HFFc6 (cell line): ENCODE measurements around the gene RASL10A. TPM values are rescaled to one million over a fixed set of nuclear protein-coding genes. Genes with fewer than 3 reads are reported as not detected.
A peak's percentile ranks its signal among the peaks of the same experiment; 100 is the strongest.

Experiments used
- DNase-seq: peaks from one replicate; pipeline ENCODE4 v3.0.0-alpha.2; 2018
- H3K27ac Mint-ChIP-seq: 2 replicates; pipeline ENCODE4 v1.8.0; 2020; ENCODE audit warnings: mild to moderate bottlenecking, mixed read lengths
- H3K27me3 Mint-ChIP-seq: 2 replicates; pipeline ENCODE4 v1.8.0; 2021; ENCODE audit warnings: mild to moderate bottlenecking, moderate library complexity, mixed read lengths; ENCODE audit not compliant: insufficient read depth
- H3K36me3 Mint-ChIP-seq: 2 replicates; pipeline ENCODE4 v1.8.0; 2021; ENCODE audit warnings: low read depth, mixed read lengths
- H3K4me1 Mint-ChIP-seq: 2 replicates; pipeline ENCODE4 v1.8.0; 2020; ENCODE audit warnings: low read depth, mixed read lengths
- H3K4me3 Mint-ChIP-seq: 2 replicates; pipeline ENCODE4 v1.8.0; 2020; ENCODE audit warnings: mild to moderate bottlenecking, moderate library complexity, mixed read lengths
- H3K9me3 Mint-ChIP-seq: 2 replicates; pipeline ENCODE4 v1.8.0; 2020; ENCODE audit warnings: mild to moderate bottlenecking, mixed read lengths
- total RNA-seq, 6 experiments: library from RNA; stranded (reverse); fragmentation: NEBNext Ultra II Directional; extraction: Animal tissue kit (Norgen Biotek cat#: 25700); gene quantifications; 2 replicates in 1 of 6; 3 replicates in 5 of 6; pipeline ENCODE4 v1.2.3, GENCODE V29; 2021
- TF ChIP-seq, protein P1 (sequence below): fragments of 200-600 bp; sonication (generic); IDR thresholded peaks from 2 replicates; pipeline ENCODE4 v1.5.0; 2021; ENCODE audit warnings: antibody characterized with exemption, mild to moderate bottlenecking

RASL10A gene
- total RNA-seq, 6 experiments from 2014 or later = 0.24 to 0.28 TPM; not detected in 4

GRCh38 chr22:29300807-29301601 is 14.5 kb downstream of the RASL10A start:
- Mint-ChIP-seq H3K27ac (peak overlapping the region; percentile 25), H3K4me1 (no peaks in the 10 kb centered on the region), H3K36me3 (peaks cover 36% of the 10 kb centered on the region), H3K4me3 (no peak overlapping the region), H3K27me3 (peaks cover 9% of the 10 kb centered on the region), H3K9me3 (no peaks in the 10 kb centered on the region)
- TF ChIP-seq, protein P1, sequence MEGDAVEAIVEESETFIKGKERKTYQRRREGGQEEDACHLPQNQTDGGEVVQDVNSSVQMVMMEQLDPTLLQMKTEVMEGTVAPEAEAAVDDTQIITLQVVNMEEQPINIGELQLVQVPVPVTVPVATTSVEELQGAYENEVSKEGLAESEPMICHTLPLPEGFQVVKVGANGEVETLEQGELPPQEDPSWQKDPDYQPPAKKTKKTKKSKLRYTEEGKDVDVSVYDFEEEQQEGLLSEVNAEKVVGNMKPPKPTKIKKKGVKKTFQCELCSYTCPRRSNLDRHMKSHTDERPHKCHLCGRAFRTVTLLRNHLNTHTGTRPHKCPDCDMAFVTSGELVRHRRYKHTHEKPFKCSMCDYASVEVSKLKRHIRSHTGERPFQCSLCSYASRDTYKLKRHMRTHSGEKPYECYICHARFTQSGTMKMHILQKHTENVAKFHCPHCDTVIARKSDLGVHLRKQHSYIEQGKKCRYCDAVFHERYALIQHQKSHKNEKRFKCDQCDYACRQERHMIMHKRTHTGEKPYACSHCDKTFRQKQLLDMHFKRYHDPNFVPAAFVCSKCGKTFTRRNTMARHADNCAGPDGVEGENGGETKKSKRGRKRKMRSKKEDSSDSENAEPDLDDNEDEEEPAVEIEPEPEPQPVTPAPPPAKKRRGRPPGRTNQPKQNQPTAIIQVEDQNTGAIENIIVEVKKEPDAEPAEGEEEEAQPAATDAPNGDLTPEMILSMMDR = no peak
- DNase-seq = no peak

DNA sequence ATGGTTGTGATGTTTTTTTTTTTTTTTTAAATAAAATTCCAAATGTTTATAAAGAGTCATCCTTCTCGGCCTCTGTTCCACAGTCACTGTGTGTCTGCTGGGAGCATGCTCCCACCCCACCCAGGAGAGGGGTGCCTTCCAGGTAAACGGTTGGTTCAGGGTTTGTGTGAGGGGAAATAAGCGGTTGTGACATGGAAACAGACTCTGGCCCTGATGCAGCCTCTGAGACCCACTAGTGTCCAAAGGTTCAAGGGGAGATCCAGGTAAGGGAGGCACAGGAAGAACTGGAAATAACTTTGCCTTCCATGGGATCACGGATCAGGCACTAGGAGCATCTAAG is 15.1 kb downstream of the RASL10A start:
- Mint-ChIP-seq H3K9me3 (no peaks in the 10 kb centered on the region), H3K27me3 (peaks cover 9% of the 10 kb centered on the region), H3K4me3 (no peak overlapping the region), H3K27ac (no peak overlapping the region), H3K36me3 (peaks cover 40% of the 10 kb centered on the region), H3K4me1 (no peaks in the 10 kb centered on the region)
- TF ChIP-seq, protein P1 = no peak
- DNase-seq = no peak

- Mint-ChIP-seq H3K27me3 (peaks cover 9% of the 10 kb centered on the region), H3K4me3 (peak overlapping the region; percentile 17; the same call in 1 of the 2 replicates), H3K4me1 (no peaks in the 10 kb centered on the region), H3K27ac (peak overlapping the region; percentile 2; the same call in 1 of the 2 replicates), H3K36me3 (peaks cover 40% of the 10 kb centered on the region), H3K9me3 (no peaks in the 10 kb centered on the region)
- TF ChIP-seq, protein P1 = no peak
- DNase-seq = no peak
Observed at GRCh38 chr22:29299136-29299900, 16.2 kb downstream of the RASL10A start.

DNA sequence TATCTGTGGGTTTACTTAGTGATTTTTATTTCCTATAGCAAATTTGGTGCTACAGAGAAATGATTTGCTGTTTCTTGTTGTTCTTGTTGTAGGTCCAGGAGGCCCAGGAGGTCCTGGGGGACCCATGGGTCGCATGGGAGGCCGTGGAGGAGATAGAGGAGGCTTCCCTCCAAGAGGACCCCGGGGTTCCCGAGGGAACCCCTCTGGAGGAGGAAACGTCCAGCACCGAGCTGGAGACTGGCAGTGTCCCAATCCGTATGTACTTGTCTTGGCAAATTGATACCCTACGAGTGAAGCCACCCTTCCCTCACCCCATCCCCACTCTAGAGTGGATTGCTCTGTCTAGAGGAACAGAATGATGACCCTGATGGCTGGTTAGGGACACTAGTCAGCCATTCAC is 16.9 kb downstream of the RASL10A start:
- Mint-ChIP-seq H3K4me1 (no peaks in the 10 kb centered on the region), H3K27me3 (peaks cover 9% of the 10 kb centered on the region), H3K27ac (peak overlapping the region; percentile 26; the same call in 1 of the 2 replicates), H3K4me3 (no peak overlapping the region), H3K36me3 (peaks cover 40% of the 10 kb centered on the region), H3K9me3 (no peaks in the 10 kb centered on the region)
- no peak for DNase-seq
- TF ChIP-seq, protein P1 = no peak

DNA sequence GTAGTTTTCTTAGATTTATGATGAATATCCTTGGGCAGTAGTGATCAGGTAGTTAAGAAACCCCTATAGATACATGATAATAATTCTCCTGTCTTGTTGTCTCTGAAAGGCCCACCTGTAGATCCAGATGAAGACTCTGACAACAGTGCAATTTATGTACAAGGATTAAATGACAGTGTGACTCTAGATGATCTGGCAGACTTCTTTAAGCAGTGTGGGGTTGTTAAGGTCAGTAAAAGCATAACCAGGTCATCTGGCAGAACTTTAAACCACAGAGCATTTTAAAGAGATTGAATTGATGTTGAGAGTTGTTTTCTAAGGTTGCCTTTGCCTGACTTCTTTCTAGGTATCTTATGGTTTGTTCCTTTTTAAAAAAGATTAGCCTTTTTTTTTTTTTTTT is 23.1 kb downstream of the RASL10A start:
- Mint-ChIP-seq H3K4me1 (no peaks in the 10 kb centered on the region), H3K9me3 (no peaks in the 10 kb centered on the region), H3K27ac (no peak overlapping the region), H3K36me3 (peaks cover 58% of the 10 kb centered on the region), H3K4me3 (no peak overlapping the region), H3K27me3 (no peaks in the 10 kb centered on the region)
- TF ChIP-seq, protein P1 = no peak
- DNase-seq = no peak
